Stimulated activated CD8-positive, alpha-beta memory T cell treated with anti-CD3 and anti-CD28 coated beads, Interleukin-15, amount 100 ng/mL, for 48 hours (primary cell): ENCODE measurements around the gene KMT2C.

Experiments
- DNase-seq, 2 donors: peaks; one replicate each; pipeline ENCODE4 v3.0.0-alpha.2; 2020; ENCODE audit warnings: low read depth in 2 of 2

The KMT2C gene

GRCh38 chr7:152107945-152108344 lies 327.9 kb downstream of the KMT2C start:
- no peak for DNase-seq

- DNase-seq, result no peak
These were observed 328.8 kb downstream of the KMT2C start for GRCh38 chr7:152106990-152107389.

GRCh38 chr7:152105205-152105604 lies 330.6 kb downstream of the KMT2C start:
- DNase-seq, result no peak

GRCh38 chr7:152103691-152104090 lies 332.1 kb downstream of the KMT2C start:
- DNase-seq, result no peak

- no peak for DNase-seq
These were observed 332.7 kb downstream of the KMT2C start for GRCh38 chr7:152103066-152103465.

- no peak for DNase-seq
These were observed 338.5 kb downstream of the KMT2C start for GRCh38 chr7:152097330-152097729.

GRCh38 chr7:152095771-152096170 lies 340.0 kb downstream of the KMT2C start:
- DNase-seq, result no peak

- no peak for DNase-seq
These were observed 342.1 kb downstream of the KMT2C start for GRCh38 chr7:152093717-152094116.

- no peak for DNase-seq
These were observed 345.1 kb downstream of the KMT2C start for GRCh38 chr7:152090747-152091146.

GRCh38 chr7:152089183-152089582 lies 346.6 kb downstream of the KMT2C start:
- DNase-seq, result no peak

GRCh38 chr7:152086513-152086912 lies 349.3 kb downstream of the KMT2C start:
- DNase-seq, result no peak

GRCh38 chr7:152085131-152085530 lies 350.7 kb downstream of the KMT2C start:
- no peak for DNase-seq
